ENCODE data around the gene C9orf152. TPM values are rescaled to one million over a fixed set of nuclear protein-coding genes. Genes with fewer than 3 reads are reported as not detected.

C9orf152 gene
- total and polyA plus RNA-seq, 2 experiments from 2014 or later = not detected

GRCh38 chr9:110186254-110186653, 21.7 kb downstream of the C9orf152 start:
- no peak for DNase-seq (ENCODE audit: low read depth in 1 of 2, low spot score in 1 of 2)
- Histone ChIP-seq H3K4me3 (no peak overlapping the region), H3K4me1 (ENCODE audit: low read depth) (no peaks in the 10 kb centered on the region), H3K27ac (no peak overlapping the region), H3K9me3 (ENCODE audit: low read depth) (no peaks in the 10 kb centered on the region), H3K36me3 (no peaks in the 10 kb centered on the region), H3K27me3 (no peaks in the 10 kb centered on the region)
- TF ChIP-seq CTCF (IDR thresholded peaks at IDR 0.05; ENCODE audit: low read depth, low read length) = no peak

- TF ChIP-seq CTCF (IDR thresholded peaks at IDR 0.05; ENCODE audit: low read depth, low read length) = no peak
- H3K27me3 ChIP-seq = no peaks in the 10 kb centered on the region
- H3K4me3 ChIP-seq = no peak overlapping the region
- no peaks in the 10 kb centered on the region for H3K36me3 ChIP-seq
- no peaks in the 10 kb centered on the region for H3K4me1 ChIP-seq (ENCODE audit: low read depth)
- H3K9me3 ChIP-seq (ENCODE audit: low read depth) = no peaks in the 10 kb centered on the region
- DNase-seq (ENCODE audit: low read depth in 1 of 2, low spot score in 1 of 2) = no peak
- no peak overlapping the region for H3K27ac ChIP-seq
Measured at GRCh38 chr9:110185806-110186205, 22.2 kb downstream of the C9orf152 start.

- H3K36me3 ChIP-seq = no peaks in the 10 kb centered on the region
- no peak overlapping the region for H3K27ac ChIP-seq
- H3K4me1 ChIP-seq (ENCODE audit: low read depth) = no peaks in the 10 kb centered on the region
- peak; percentile 72 for TF ChIP-seq CTCF (IDR thresholded peaks at IDR 0.05; ENCODE audit: low read depth, low read length)
- H3K4me3 ChIP-seq = no peak overlapping the region
- no peaks in the 10 kb centered on the region for H3K27me3 ChIP-seq
- H3K9me3 ChIP-seq (ENCODE audit: low read depth) = no peaks in the 10 kb centered on the region
- DNase-seq (ENCODE audit: low read depth in 1 of 2, low spot score in 1 of 2) = peak; percentile 81 to 87
Measured at GRCh38 chr9:110183208-110184145, 24.5 kb downstream of the C9orf152 start.

GRCh38 chr9:110180511-110181434, 27.2 kb downstream of the C9orf152 start:
- no peaks in the 10 kb centered on the region for H3K36me3 ChIP-seq
- no peak overlapping the region for H3K27ac ChIP-seq
- DNase-seq (ENCODE audit: low read depth in 1 of 2, low spot score in 1 of 2) = peak in 1 of 2 donors; percentile 72
- no peak overlapping the region for H3K4me3 ChIP-seq
- H3K9me3 ChIP-seq (ENCODE audit: low read depth) = no peaks in the 10 kb centered on the region
- no peak for TF ChIP-seq CTCF (IDR thresholded peaks at IDR 0.05; ENCODE audit: low read depth, low read length)
- no peaks in the 10 kb centered on the region for H3K4me1 ChIP-seq (ENCODE audit: low read depth)
- H3K27me3 ChIP-seq = no peaks in the 10 kb centered on the region

- no peaks in the 10 kb centered on the region for H3K36me3 ChIP-seq
- H3K4me1 ChIP-seq (ENCODE audit: low read depth) = no peaks in the 10 kb centered on the region
- no peak overlapping the region for H3K27ac ChIP-seq
- H3K27me3 ChIP-seq = no peaks in the 10 kb centered on the region
- DNase-seq (ENCODE audit: low read depth in 1 of 2, low spot score in 1 of 2) = peak in 1 of 2 donors; percentile 60
- H3K4me3 ChIP-seq = no peak overlapping the region
- TF ChIP-seq CTCF (IDR thresholded peaks at IDR 0.05; ENCODE audit: low read depth, low read length) = no peak
- no peaks in the 10 kb centered on the region for H3K9me3 ChIP-seq (ENCODE audit: low read depth)
Measured at GRCh38 chr9:110179734-110180133, 28.2 kb downstream of the C9orf152 start.

All from cardiac muscle cell (in vitro differentiated cells and primary cell).